Choroid plexus epithelial cell (primary cell): ENCODE results near the gene OLA1.

Experiments
- DNase-seq: peaks from one replicate; pipeline ENCODE4 v3.0.0-alpha.2; 2010; ENCODE audit warnings: low read depth
- H3K4me3 ChIP-seq: 2 replicates; pipeline ENCODE4 v1.5.1; 2011; ENCODE audit warnings: low read depth, mild to moderate bottlenecking, control low read depth, low read length, moderate library complexity
- CTCF ChIP-seq: conservative IDR thresholded peaks from 2 replicates; pipeline ENCODE4 v1.5.1; 2011; ENCODE audit warnings: low read depth, mild to moderate bottlenecking, control low read depth, inconsistent platforms, low read length, moderate library complexity

Gene OLA1

GRCh38 chr2:174027956-174028355, 220.4 kb downstream of the OLA1 start:
- H3K4me3 ChIP-seq = no peak overlapping the region
- no peak for DNase-seq
- no peak for TF ChIP-seq CTCF

GRCh38 chr2:174026122-174026845, 222.0 kb downstream of the OLA1 start:
- DNase-seq = peak; percentile 81
- H3K4me3 ChIP-seq = no peak overlapping the region
- TF ChIP-seq CTCF = no peak

- TF ChIP-seq CTCF = no peak
- H3K4me3 ChIP-seq = no peak overlapping the region
- DNase-seq = peak; percentile 95
Measured at GRCh38 chr2:174025271-174026121, 222.8 kb downstream of the OLA1 start.

- peak; percentile 79 for DNase-seq
- no peak for TF ChIP-seq CTCF
- no peak overlapping the region for H3K4me3 ChIP-seq
Measured at GRCh38 chr2:174024524-174025270, 223.6 kb downstream of the OLA1 start.

GRCh38 chr2:174023591-174024523, 224.5 kb downstream of the OLA1 start:
- no peak for TF ChIP-seq CTCF
- no peak overlapping the region for H3K4me3 ChIP-seq
- peak; percentile 97 for DNase-seq
